Stimulated activated naive CD8-positive, alpha-beta T cell treated with anti-CD3 and anti-CD28 coated beads, Interleukin-15, Interleukin-2, amounts not matched to agents 100 ng/mL and 50 ng/mL, for 24 hours (primary cell): ENCODE measurements around the gene EDIL3.

Experiments
- H3K27ac Mint-ChIP-seq: one replicate; pipeline ENCODE4 v1.8.0; 2021; ENCODE audit warnings: mild to moderate bottlenecking, mixed read lengths
- H3K27me3 Mint-ChIP-seq: one replicate; pipeline ENCODE4 v1.8.0; 2021; ENCODE audit warnings: mixed read lengths
- H3K36me3 Mint-ChIP-seq: one replicate; pipeline ENCODE4 v1.8.0; 2021; ENCODE audit warnings: low read depth, mixed read lengths
- H3K4me1 Mint-ChIP-seq: one replicate; pipeline ENCODE4 v1.8.0; 2021; ENCODE audit warnings: low read depth, mixed read lengths
- H3K4me3 Mint-ChIP-seq: one replicate; pipeline ENCODE4 v1.8.0; 2021; ENCODE audit warnings: mild to moderate bottlenecking, mixed read lengths
- H3K9me3 Mint-ChIP-seq: one replicate; pipeline ENCODE4 v1.8.0; 2021; ENCODE audit warnings: mixed read lengths

Gene EDIL3

DNA sequence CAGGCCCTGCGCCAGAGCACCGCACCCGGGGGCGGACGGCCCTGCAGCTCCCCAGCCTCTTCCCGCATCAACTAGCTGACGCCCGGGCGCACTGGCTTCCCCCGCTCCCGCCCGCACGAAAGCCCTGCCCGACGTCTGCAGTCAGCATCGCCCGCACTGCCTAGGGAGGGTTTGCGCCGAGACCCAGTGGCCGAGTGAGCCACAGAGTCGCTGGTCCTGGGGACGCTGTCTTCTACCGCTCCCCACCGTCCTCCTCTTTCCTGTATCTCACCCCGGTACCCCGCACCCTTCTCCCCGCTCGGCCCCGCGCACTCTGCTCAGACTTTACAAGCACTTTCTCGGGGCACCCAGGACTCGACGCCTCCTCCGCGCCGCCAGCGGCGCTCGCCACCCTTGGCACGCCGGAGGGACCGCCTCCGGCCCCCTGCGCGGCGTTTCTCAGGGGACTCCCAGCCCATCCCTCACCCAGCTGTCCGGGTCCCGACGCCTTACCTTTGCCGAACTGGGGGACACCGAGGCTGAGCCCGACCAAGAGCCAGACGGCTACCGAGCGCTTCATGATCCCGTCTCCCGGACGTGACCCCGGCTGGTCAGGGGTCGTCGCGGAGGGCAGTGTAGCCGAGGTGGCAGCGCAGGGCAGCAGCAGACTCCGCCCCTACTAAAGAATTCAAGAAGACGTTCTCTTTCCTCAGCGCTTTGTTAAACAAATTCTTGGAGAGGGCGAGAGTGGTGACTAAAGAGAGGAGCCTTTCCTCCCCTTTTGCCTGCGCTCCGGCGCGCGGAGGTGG is 670 bp downstream of the EDIL3 start:
- H3K27me3 Mint-ChIP-seq, result peaks cover 50% of the 10 kb centered on the region
- H3K36me3 Mint-ChIP-seq, result no peaks in the 10 kb centered on the region
- H3K4me3 Mint-ChIP-seq, result no peak overlapping the region
- no peaks in the 10 kb centered on the region for H3K9me3 Mint-ChIP-seq
- H3K27ac Mint-ChIP-seq, result no peak overlapping the region
- H3K4me1 Mint-ChIP-seq, result peaks cover 3% of the 10 kb centered on the region

GRCh38 chr5:84383296-84383815 is 1.3 kb downstream of the EDIL3 start:
- peaks cover 50% of the 10 kb centered on the region for H3K27me3 Mint-ChIP-seq
- H3K27ac Mint-ChIP-seq, result no peak overlapping the region
- H3K4me3 Mint-ChIP-seq, result no peak overlapping the region
- H3K36me3 Mint-ChIP-seq, result no peaks in the 10 kb centered on the region
- H3K9me3 Mint-ChIP-seq, result no peaks in the 10 kb centered on the region
- H3K4me1 Mint-ChIP-seq, result peaks cover 3% of the 10 kb centered on the region

GRCh38 chr5:84382363-84383295 is 2.1 kb downstream of the EDIL3 start:
- H3K27me3 Mint-ChIP-seq, result peaks cover 50% of the 10 kb centered on the region
- no peak overlapping the region for H3K27ac Mint-ChIP-seq
- H3K36me3 Mint-ChIP-seq, result no peaks in the 10 kb centered on the region
- H3K9me3 Mint-ChIP-seq, result no peaks in the 10 kb centered on the region
- H3K4me1 Mint-ChIP-seq, result peaks cover 3% of the 10 kb centered on the region
- H3K4me3 Mint-ChIP-seq, result no peak overlapping the region

DNA sequence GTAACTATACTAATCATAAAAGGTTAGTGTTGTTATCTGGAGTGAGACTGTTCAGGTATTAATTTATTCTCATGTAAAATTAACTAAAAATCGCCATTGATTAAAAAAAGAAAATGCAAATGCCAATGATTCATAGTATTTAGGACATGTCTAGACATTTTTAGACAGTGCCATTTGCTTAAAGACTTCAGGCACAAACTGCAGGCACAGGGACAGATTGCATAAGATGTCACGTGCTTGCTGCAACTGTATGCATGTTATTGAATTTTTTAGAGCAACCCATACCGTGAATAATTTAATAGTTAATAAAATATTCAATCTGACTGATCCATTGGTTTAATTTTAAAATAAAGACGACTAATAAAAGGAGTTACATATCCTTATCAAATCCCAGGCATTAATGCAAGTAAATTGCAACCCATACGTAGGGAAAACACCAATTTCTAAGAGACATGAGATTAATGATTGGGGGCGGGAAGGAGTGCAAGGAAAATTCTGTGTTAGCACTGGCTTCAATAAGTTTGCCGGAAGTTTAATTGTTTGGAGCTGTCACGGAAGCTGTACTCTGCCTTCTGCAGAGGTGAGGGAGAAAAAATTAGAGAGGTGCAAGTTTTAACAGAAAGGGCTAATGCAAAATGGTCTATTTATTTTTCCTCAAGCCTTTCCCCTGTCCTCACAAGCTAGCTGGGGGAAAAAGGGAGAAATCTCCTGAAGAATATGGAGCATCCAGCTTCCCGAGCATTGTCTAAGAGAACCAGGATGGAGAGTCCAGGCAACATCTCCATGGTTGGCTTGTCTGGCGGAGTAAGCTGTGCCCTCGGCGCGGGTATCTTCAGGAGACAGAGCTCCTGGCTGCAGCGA is 2.9 kb downstream of the EDIL3 start:
- H3K4me1 Mint-ChIP-seq, result peaks cover 3% of the 10 kb centered on the region
- H3K36me3 Mint-ChIP-seq, result no peaks in the 10 kb centered on the region
- no peak overlapping the region for H3K4me3 Mint-ChIP-seq
- H3K9me3 Mint-ChIP-seq, result no peaks in the 10 kb centered on the region
- no peak overlapping the region for H3K27ac Mint-ChIP-seq
- H3K27me3 Mint-ChIP-seq, result peaks cover 47% of the 10 kb centered on the region

DNA sequence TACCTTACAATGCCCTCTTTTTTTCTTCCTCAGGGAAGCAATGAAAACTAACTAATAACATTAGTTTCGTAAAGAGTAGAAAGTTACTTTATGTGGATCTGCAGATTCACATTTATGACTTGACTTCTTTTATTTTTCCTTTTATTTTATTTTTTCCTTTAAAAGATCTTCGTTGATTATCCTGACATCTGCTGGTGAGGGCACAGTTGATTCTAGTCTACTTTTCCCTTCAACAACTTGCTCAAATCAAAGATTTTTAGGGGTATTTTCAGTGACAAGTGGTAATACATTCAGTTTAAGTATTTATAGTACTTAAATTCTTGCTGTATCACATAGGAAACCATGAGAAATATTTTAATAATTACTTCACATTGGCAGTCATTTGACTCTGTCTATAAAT is 4.9 kb downstream of the EDIL3 start:
- H3K9me3 Mint-ChIP-seq, result no peaks in the 10 kb centered on the region
- peaks cover 27% of the 10 kb centered on the region for H3K27me3 Mint-ChIP-seq
- no peaks in the 10 kb centered on the region for H3K36me3 Mint-ChIP-seq
- H3K4me3 Mint-ChIP-seq, result no peak overlapping the region
- peaks cover 3% of the 10 kb centered on the region for H3K4me1 Mint-ChIP-seq
- no peak overlapping the region for H3K27ac Mint-ChIP-seq

GRCh38 chr5:84378961-84379360 is 5.7 kb downstream of the EDIL3 start:
- peaks cover 3% of the 10 kb centered on the region for H3K4me1 Mint-ChIP-seq
- H3K36me3 Mint-ChIP-seq, result no peaks in the 10 kb centered on the region
- peaks cover 22% of the 10 kb centered on the region for H3K27me3 Mint-ChIP-seq
- H3K4me3 Mint-ChIP-seq, result no peak overlapping the region
- H3K9me3 Mint-ChIP-seq, result no peaks in the 10 kb centered on the region
- H3K27ac Mint-ChIP-seq, result no peak overlapping the region

- H3K9me3 Mint-ChIP-seq, result no peaks in the 10 kb centered on the region
- no peak overlapping the region for H3K4me3 Mint-ChIP-seq
- H3K36me3 Mint-ChIP-seq, result no peaks in the 10 kb centered on the region
- H3K27me3 Mint-ChIP-seq, result peaks cover 17% of the 10 kb centered on the region
- H3K27ac Mint-ChIP-seq, result no peak overlapping the region
- H3K4me1 Mint-ChIP-seq, result peaks cover 3% of the 10 kb centered on the region
These were observed 6.3 kb downstream of the EDIL3 start for GRCh38 chr5:84378420-84378819.

DNA sequence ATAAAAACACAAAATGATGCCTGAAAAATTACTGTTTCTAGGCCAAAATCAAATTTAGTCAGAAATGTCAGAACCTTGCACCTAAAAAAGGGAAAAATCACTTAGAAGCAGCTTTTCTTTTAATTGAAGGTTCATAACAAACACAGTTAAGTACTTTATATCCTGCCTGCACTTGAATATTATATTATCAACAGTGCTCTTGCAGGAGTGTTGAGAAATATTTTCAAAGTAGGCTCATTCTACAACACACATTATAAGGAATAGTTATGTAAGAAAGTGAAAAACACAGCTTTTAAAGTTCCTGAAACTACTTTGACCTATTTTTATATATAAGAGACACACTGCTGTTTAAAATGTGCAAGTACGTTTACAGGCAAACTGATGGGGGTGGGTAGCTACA is 8.3 kb downstream of the EDIL3 start:
- H3K36me3 Mint-ChIP-seq, result no peaks in the 10 kb centered on the region
- H3K4me1 Mint-ChIP-seq, result no peaks in the 10 kb centered on the region
- H3K27ac Mint-ChIP-seq, result no peak overlapping the region
- H3K4me3 Mint-ChIP-seq, result no peak overlapping the region
- no peaks in the 10 kb centered on the region for H3K27me3 Mint-ChIP-seq
- H3K9me3 Mint-ChIP-seq, result no peaks in the 10 kb centered on the region

GRCh38 chr5:84374568-84374967 is 10.1 kb downstream of the EDIL3 start:
- Mint-ChIP-seq H3K27me3 (no peaks in the 10 kb centered on the region), H3K36me3 (no peaks in the 10 kb centered on the region), H3K4me1 (no peaks in the 10 kb centered on the region), H3K9me3 (no peaks in the 10 kb centered on the region), H3K4me3 (no peak overlapping the region), H3K27ac (no peak overlapping the region)

GRCh38 chr5:84373506-84373905 is 11.2 kb downstream of the EDIL3 start:
- Mint-ChIP-seq H3K4me1 (no peaks in the 10 kb centered on the region), H3K27ac (no peak overlapping the region), H3K4me3 (no peak overlapping the region), H3K9me3 (no peaks in the 10 kb centered on the region), H3K27me3 (no peaks in the 10 kb centered on the region), H3K36me3 (no peaks in the 10 kb centered on the region)

DNA sequence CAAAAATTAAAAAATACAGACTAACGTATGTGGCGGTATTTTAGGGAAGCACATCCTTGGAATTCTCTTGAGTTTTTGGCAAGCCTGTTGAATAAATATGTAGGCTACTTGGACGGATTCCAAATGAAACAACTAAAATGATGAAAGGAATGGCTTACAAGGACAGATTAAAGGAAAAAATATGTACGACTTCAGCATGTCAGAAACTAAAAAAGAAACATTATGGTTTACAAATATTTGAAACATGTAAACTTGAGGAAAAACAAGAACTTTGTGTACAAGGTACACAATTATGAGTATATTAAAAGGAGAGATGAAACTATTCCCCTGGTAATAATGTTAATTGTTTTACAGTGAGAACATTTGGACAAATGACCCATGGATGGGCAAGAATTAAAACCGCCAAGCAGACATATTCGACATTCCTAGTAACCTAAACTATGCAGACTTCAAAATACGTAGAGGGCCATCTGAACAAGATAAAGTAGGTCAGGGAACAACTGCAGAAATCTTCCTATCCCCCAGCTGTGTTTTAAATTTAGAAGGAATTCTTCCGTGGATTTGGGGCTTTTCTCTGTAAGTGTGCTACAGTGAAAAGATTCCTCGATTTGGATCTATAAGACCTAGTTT is 12.5 kb downstream of the EDIL3 start:
- Mint-ChIP-seq H3K27ac (no peak overlapping the region), H3K4me3 (no peak overlapping the region), H3K36me3 (no peaks in the 10 kb centered on the region), H3K4me1 (no peaks in the 10 kb centered on the region), H3K27me3 (no peaks in the 10 kb centered on the region), H3K9me3 (no peaks in the 10 kb centered on the region)

DNA sequence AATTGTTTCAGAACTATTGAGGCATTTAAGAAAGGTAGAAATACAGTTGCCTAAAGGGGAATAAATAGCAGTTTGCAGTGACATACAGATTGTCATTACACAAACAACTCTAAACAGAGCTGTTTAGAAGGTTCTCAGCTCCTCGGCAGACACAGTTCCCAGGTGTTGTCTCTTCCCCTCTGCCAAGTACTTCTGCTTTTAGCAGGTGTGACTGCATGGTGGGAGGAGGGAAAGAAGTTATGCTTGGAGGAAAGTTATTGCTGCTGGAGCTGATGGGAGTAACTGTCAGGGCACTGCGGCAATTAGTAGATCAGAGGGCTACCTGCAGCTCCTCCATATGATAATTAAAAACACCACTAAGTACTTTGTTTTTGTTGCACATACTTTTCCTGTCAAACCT is 14.5 kb downstream of the EDIL3 start:
- Mint-ChIP-seq H3K27me3 (no peaks in the 10 kb centered on the region), H3K36me3 (no peaks in the 10 kb centered on the region), H3K9me3 (no peaks in the 10 kb centered on the region), H3K4me1 (no peaks in the 10 kb centered on the region), H3K4me3 (no peak overlapping the region), H3K27ac (no peak overlapping the region)

- Mint-ChIP-seq H3K27me3 (no peaks in the 10 kb centered on the region), H3K4me1 (no peaks in the 10 kb centered on the region), H3K9me3 (no peaks in the 10 kb centered on the region), H3K4me3 (no peak overlapping the region), H3K36me3 (no peaks in the 10 kb centered on the region), H3K27ac (no peak overlapping the region)
These were observed 20.6 kb downstream of the EDIL3 start for GRCh38 chr5:84364043-84364442.

- Mint-ChIP-seq H3K27ac (no peak overlapping the region), H3K27me3 (no peaks in the 10 kb centered on the region), H3K36me3 (no peaks in the 10 kb centered on the region), H3K4me3 (no peak overlapping the region), H3K4me1 (no peaks in the 10 kb centered on the region), H3K9me3 (no peaks in the 10 kb centered on the region)
These were observed 22.5 kb downstream of the EDIL3 start for GRCh38 chr5:84362061-84362720.
